ENCODE results near the gene OAS2. TPM values are rescaled to one million over a fixed set of nuclear protein-coding genes. Genes with fewer than 3 reads are reported as not detected.

Gene OAS2
- total and polyA plus RNA-seq, 9 of the 15 experiments (the other 6 are each of a cell fraction or from before 2014, with no cell fraction given): 0.13 to 0.85 TPM; not detected in 7

DNA sequence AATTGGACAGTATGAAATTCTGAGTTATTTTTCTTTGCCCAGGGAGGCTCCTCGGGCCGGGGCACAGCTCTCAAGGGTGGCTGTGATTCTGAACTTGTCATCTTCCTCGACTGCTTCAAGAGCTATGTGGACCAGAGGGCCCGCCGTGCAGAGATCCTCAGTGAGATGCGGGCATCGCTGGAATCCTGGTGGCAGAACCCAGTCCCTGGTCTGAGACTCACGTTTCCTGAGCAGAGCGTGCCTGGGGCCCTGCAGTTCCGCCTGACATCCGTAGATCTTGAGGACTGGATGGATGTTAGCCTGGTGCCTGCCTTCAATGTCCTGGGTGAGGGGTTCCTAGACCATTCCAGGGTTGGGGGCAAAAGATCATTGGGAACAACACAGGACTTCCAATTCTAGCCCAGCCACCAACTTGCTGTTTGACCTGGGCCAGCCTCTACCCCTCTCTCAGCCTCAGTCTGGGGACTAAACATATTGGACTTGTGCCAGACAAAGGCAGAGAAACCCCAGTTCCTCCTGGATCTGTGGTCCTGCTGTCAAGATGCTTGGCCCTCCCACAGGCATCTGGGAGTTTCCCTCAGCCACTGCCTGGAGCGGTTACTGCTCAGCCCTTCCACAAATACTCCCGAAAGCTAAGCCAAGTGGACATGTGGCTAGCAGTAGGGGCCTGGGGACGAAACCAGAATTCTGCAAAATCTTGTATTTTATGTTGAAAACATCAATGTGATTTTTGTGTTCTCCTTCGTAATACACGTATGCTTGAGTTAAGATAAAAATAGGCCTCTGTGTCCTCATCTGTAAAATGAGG, 36.6 kb upstream of the OAS2 start:
- Histone ChIP-seq H4K20me1 (replicated peaks; ENCODE audit: control insufficient read depth, insufficient read depth, low read length) (0 out of 2 replicates have a peak, but pooled peaks cover 3% of the 10 kb centered on the region), H3K9ac (ENCODE audit: insufficient read depth in 1 of 2, low read depth in 2 of 2, low read length in 2 of 2) (no peak overlapping the region), H3K9me3 (replicated peaks; ENCODE audit: control insufficient read depth, insufficient read depth, low read depth, low read length) (no peaks in the 10 kb centered on the region), H3K36me3 (ENCODE audit: control insufficient read depth, insufficient read depth, low read length) (no peaks in the 10 kb centered on the region), H3K4me3 (no peak overlapping the region), H3K79me2 (ENCODE audit: control insufficient read depth, insufficient read depth, low read length) (no peaks in the 10 kb centered on the region), H2AFZ (ENCODE audit: low read depth, low read length) (no peak overlapping the region), H3K4me1 (replicated peaks in 1 of 2; ENCODE audit: control insufficient read depth in 2 of 2, insufficient read depth in 2 of 2, low read length in 2 of 2) (peaks cover 4 to 7% of the 10 kb centered on the region in 2 experiments; a peak in 4 of 5 replicates), H3K9me1 (ENCODE audit: control insufficient read depth, insufficient read depth, low read length) (no peaks in the 10 kb centered on the region), H3K27ac (ENCODE audit: extremely low read depth, low read depth, low read length) (no peak overlapping the region), H3K4me2 (ENCODE audit: insufficient read depth, low read length) (no peak overlapping the region), H3K27me3 (ENCODE audit: control insufficient read depth in 2 of 2, insufficient read depth in 2 of 2, low read length in 2 of 2) (peaks cover 6 to 29% of the 10 kb centered on the region in 2 experiments; a peak in 4 of 5 replicates)
- WGBS (ENCODE audit: insufficient coverage, low coverage, missing lambda C conversion rate): 12% methylated on average over 15 of the region's 16 CpGs
- in situ Hi-C loops (cut with MboI): no loop called here
- BruUV-seq (replicated peaks): no TSS peak
- ChIA-PET POLR2A (interaction anchor here (0.7 kb wide), 1 partner anchor 818 kb away, joined by 3 read pairs; no protein-coding TSS in a partner anchor), CTCF (ENCODE audit: low intra/inter-chr PET ratio) (no interaction called here)
- no peak for ATAC-seq
- no peak for DNase-seq (ENCODE audit: extremely low read depth in 1 of 4, low spot score in 3 of 4)
- intact Hi-C loops (cut with micrococcal nuclease): no loop called here
- no peak for FAIRE-seq
- TF ChIP-seq, protein P1, sequence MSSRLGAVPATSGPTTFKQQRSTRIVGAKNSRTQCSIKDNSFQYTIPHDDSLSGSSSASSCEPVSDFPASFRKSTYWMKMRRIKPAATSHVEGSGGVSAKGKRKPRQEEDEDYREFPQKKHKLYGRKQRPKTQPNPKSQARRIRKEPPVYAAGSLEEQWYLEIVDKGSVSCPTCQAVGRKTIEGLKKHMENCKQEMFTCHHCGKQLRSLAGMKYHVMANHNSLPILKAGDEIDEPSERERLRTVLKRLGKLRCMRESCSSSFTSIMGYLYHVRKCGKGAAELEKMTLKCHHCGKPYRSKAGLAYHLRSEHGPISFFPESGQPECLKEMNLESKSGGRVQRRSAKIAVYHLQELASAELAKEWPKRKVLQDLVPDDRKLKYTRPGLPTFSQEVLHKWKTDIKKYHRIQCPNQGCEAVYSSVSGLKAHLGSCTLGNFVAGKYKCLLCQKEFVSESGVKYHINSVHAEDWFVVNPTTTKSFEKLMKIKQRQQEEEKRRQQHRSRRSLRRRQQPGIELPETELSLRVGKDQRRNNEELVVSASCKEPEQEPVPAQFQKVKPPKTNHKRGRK (tag; IDR thresholded peaks at IDR 0.05): no peak
- TF ChIP-seq, protein P2, sequence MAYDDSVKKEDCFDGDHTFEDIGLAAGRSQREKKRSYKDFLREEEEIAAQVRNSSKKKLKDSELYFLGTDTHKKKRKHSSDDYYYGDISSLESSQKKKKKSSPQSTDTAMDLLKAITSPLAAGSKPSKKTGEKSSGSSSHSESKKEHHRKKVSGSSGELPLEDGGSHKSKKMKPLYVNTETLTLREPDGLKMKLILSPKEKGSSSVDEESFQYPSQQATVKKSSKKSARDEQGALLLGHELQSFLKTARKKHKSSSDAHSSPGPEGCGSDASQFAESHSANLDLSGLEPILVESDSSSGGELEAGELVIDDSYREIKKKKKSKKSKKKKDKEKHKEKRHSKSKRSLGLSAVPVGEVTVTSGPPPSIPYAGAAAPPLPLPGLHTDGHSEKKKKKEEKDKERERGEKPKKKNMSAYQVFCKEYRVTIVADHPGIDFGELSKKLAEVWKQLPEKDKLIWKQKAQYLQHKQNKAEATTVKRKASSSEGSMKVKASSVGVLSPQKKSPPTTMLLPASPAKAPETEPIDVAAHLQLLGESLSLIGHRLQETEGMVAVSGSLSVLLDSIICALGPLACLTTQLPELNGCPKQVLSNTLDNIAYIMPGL (CRISPR knock-in tag; IDR thresholded peaks at IDR 0.05): no peak
- TF ChIP-seq, protein P3, sequence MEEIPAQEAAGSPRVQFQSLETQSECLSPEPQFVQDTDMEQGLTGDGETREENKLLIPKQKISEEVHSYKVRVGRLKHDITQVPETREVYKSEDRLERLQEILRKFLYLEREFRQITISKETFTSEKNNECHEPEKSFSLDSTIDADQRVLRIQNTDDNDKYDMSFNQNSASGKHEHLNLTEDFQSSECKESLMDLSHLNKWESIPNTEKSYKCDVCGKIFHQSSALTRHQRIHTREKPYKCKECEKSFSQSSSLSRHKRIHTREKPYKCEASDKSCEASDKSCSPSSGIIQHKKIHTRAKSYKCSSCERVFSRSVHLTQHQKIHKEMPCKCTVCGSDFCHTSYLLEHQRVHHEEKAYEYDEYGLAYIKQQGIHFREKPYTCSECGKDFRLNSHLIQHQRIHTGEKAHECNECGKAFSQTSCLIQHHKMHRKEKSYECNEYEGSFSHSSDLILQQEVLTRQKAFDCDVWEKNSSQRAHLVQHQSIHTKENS (CRISPR knock-in tag; IDR thresholded peaks at IDR 0.05): no peak
- no peak for TF ChIP-seq GABPB2 (CRISPR knock-in tag; conservative IDR thresholded peaks at IDR 0.05)
- no peak for TF ChIP-seq TBP (optimal IDR thresholded peaks at IDR 0.05; ENCODE audit: low read depth, low read length)
- TF ChIP-seq, protein P4, sequence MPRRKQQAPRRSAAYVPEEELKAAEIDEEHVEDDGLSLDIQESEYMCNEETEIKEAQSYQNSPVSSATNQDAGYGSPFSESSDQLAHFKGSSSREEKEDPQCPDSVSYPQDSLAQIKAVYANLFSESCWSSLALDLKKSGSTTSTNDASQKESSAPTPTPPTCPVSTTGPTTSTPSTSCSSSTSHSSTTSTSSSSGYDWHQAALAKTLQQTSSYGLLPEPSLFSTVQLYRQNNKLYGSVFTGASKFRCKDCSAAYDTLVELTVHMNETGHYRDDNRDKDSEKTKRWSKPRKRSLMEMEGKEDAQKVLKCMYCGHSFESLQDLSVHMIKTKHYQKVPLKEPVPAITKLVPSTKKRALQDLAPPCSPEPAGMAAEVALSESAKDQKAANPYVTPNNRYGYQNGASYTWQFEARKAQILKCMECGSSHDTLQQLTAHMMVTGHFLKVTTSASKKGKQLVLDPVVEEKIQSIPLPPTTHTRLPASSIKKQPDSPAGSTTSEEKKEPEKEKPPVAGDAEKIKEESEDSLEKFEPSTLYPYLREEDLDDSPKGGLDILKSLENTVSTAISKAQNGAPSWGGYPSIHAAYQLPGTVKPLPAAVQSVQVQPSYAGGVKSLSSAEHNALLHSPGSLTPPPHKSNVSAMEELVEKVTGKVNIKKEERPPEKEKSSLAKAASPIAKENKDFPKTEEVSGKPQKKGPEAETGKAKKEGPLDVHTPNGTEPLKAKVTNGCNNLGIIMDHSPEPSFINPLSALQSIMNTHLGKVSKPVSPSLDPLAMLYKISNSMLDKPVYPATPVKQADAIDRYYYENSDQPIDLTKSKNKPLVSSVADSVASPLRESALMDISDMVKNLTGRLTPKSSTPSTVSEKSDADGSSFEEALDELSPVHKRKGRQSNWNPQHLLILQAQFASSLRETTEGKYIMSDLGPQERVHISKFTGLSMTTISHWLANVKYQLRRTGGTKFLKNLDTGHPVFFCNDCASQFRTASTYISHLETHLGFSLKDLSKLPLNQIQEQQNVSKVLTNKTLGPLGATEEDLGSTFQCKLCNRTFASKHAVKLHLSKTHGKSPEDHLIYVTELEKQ (CRISPR knock-in tag; IDR thresholded peaks at IDR 0.05): no peak
- TF ChIP-seq CBX3 (IDR thresholded peaks at IDR 0.05; ENCODE audit: borderline replicate concordance in 1 of 2, low read length in 2 of 2): no peak
- TF ChIP-seq, protein P5, sequence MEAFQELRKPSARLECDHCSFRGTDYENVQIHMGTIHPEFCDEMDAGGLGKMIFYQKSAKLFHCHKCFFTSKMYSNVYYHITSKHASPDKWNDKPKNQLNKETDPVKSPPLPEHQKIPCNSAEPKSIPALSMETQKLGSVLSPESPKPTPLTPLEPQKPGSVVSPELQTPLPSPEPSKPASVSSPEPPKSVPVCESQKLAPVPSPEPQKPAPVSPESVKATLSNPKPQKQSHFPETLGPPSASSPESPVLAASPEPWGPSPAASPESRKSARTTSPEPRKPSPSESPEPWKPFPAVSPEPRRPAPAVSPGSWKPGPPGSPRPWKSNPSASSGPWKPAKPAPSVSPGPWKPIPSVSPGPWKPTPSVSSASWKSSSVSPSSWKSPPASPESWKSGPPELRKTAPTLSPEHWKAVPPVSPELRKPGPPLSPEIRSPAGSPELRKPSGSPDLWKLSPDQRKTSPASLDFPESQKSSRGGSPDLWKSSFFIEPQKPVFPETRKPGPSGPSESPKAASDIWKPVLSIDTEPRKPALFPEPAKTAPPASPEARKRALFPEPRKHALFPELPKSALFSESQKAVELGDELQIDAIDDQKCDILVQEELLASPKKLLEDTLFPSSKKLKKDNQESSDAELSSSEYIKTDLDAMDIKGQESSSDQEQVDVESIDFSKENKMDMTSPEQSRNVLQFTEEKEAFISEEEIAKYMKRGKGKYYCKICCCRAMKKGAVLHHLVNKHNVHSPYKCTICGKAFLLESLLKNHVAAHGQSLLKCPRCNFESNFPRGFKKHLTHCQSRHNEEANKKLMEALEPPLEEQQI (IDR thresholded peaks at IDR 0.05): no peak
- TF ChIP-seq WHSC1 (IDR thresholded peaks at IDR 0.05; ENCODE audit: low read length): no peak
